ENCODE data around the gene BBLN.

Gene BBLN

GRCh38 chr9:128145951-128146351 lies 14.1 kb upstream of the BBLN start:
- Histone ChIP-seq H3K27me3 (ENCODE audit: insufficient read depth, poor library complexity, severe bottlenecking) (no peaks in the 10 kb centered on the region), H3K27ac (ENCODE audit: poor library complexity, severe bottlenecking) (peak overlapping the region; percentile 13), H3K36me3 (ENCODE audit: low read depth) (no peaks in the 10 kb centered on the region), H3K4me1 (ENCODE audit: insufficient read depth, poor library complexity, severe bottlenecking) (peaks cover 29% of the 10 kb centered on the region), H3K4me3 (ENCODE audit: severe bottlenecking) (no peak overlapping the region), H3K9me3 (ENCODE audit: severe bottlenecking) (no peaks in the 10 kb centered on the region)
- no peak for DNase-seq (ENCODE audit: low spot score)
- TF ChIP-seq, protein P1, sequence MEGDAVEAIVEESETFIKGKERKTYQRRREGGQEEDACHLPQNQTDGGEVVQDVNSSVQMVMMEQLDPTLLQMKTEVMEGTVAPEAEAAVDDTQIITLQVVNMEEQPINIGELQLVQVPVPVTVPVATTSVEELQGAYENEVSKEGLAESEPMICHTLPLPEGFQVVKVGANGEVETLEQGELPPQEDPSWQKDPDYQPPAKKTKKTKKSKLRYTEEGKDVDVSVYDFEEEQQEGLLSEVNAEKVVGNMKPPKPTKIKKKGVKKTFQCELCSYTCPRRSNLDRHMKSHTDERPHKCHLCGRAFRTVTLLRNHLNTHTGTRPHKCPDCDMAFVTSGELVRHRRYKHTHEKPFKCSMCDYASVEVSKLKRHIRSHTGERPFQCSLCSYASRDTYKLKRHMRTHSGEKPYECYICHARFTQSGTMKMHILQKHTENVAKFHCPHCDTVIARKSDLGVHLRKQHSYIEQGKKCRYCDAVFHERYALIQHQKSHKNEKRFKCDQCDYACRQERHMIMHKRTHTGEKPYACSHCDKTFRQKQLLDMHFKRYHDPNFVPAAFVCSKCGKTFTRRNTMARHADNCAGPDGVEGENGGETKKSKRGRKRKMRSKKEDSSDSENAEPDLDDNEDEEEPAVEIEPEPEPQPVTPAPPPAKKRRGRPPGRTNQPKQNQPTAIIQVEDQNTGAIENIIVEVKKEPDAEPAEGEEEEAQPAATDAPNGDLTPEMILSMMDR (IDR thresholded peaks at IDR 0.05; ENCODE audit: poor library complexity, severe bottlenecking) = no peak
- ATAC-seq (ENCODE audit: low read depth) = no peak

- Histone ChIP-seq H3K27ac (ENCODE audit: poor library complexity, severe bottlenecking) (no peak overlapping the region), H3K9me3 (ENCODE audit: severe bottlenecking) (no peaks in the 10 kb centered on the region), H3K27me3 (ENCODE audit: insufficient read depth, poor library complexity, severe bottlenecking) (no peaks in the 10 kb centered on the region), H3K4me1 (ENCODE audit: insufficient read depth, poor library complexity, severe bottlenecking) (peaks cover 29% of the 10 kb centered on the region), H3K4me3 (ENCODE audit: severe bottlenecking) (no peak overlapping the region), H3K36me3 (ENCODE audit: low read depth) (no peaks in the 10 kb centered on the region)
- TF ChIP-seq, protein P1 (IDR thresholded peaks at IDR 0.05; ENCODE audit: poor library complexity, severe bottlenecking) = no peak
- ATAC-seq (ENCODE audit: low read depth) (no peak), DNase-seq (ENCODE audit: low spot score) (no peak)
Observed at GRCh38 chr9:128146591-128147120, 13.4 kb upstream of the BBLN start.

DNA sequence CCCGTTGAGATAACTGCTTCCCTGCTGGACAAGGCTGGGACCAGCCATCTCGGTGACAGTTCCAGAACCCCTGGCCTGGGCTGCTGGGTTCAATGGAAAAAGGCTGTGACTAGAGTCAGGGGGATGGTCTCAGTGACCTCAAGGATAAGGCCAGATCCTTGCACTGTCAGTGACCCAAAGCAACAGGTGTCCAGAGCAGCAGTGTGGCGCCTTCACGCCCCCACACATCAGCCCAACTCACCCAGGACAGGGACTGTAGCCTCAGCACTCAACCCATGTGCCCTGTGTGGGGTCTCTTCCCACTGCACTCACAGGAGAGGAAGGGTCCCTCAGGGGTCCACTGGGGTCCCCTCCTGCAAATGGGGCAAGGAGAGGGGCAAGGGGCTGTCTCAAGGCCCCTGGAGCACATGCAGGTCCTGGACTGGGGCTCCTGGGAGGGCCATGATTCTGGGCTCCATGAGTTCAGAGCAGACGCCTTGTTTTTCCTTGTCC lies 11.5 kb upstream of the BBLN start:
- Histone ChIP-seq H3K27ac (ENCODE audit: poor library complexity, severe bottlenecking) (peak overlapping the region; percentile 58), H3K4me3 (ENCODE audit: severe bottlenecking) (no peak overlapping the region), H3K27me3 (ENCODE audit: insufficient read depth, poor library complexity, severe bottlenecking) (no peaks in the 10 kb centered on the region), H3K36me3 (ENCODE audit: low read depth) (no peaks in the 10 kb centered on the region), H3K4me1 (ENCODE audit: insufficient read depth, poor library complexity, severe bottlenecking) (peaks cover 25% of the 10 kb centered on the region), H3K9me3 (ENCODE audit: severe bottlenecking) (no peaks in the 10 kb centered on the region)
- DNase-seq (ENCODE audit: low spot score) (no peak), ATAC-seq (ENCODE audit: low read depth) (no peak; the same call in 2 of the 3 replicates)
- TF ChIP-seq, protein P1 (IDR thresholded peaks at IDR 0.05; ENCODE audit: poor library complexity, severe bottlenecking) = no peak

DNA sequence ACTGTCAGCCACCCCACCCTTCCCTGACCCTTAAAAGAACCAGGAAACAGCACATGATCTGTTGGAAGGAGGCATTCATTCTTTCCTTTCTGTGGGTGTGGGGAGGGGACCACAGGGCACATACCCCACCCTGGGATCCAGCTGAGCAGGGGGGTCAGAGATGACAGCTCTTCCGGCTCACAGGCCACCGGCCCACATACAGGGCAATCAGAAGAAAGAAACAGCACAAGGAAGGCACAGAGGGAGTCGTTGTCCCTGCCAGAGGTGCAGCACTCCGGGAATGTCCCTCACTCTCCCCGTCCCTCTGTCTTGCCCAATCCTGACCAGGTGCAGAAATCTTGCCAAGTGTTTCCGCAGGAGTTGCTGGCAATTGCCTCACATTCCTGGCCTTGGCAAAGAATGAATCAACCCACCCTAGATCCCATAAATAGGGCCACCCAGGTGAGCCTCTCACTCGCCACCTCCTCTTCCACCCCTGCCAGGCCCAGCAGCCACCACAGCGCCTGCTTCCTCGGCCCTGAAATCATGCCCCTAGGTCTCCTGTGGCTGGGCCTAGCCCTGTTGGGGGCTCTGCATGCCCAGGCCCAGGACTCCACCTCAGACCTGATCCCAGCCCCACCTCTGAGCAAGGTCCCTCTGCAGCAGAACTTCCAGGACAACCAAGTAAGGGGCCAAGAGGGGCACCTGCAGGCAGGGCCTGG lies 10.9 kb upstream of the BBLN start, which contains the start of gene LCN2:
TSS of gene LCN2 (plus strand) at position 453 of the 701 bp plus-strand sequence. CDS start at position 526, 73 bp downstream.
- H3K27me3 ChIP-seq (ENCODE audit: insufficient read depth, poor library complexity, severe bottlenecking) = no peaks in the 10 kb centered on the region
- peaks cover 21% of the 10 kb centered on the region for H3K4me1 ChIP-seq (ENCODE audit: insufficient read depth, poor library complexity, severe bottlenecking)
- H3K4me3 ChIP-seq (ENCODE audit: severe bottlenecking) = no peak within 1 kb of the TSS
- no peaks in the 10 kb centered on the region for H3K36me3 ChIP-seq (ENCODE audit: low read depth)
- ATAC-seq (ENCODE audit: low read depth) (peak; percentile 70), DNase-seq (ENCODE audit: low spot score) (peak; percentile 77)
- no peaks in the 10 kb centered on the region for H3K9me3 ChIP-seq (ENCODE audit: severe bottlenecking)
- peak within 1 kb of the TSS; percentile 58 for H3K27ac ChIP-seq (ENCODE audit: poor library complexity, severe bottlenecking)
- TF ChIP-seq, protein P1 (IDR thresholded peaks at IDR 0.05; ENCODE audit: poor library complexity, severe bottlenecking) = no peak

All from RWPE2 (cell line).